Activated naive CD4-positive, alpha-beta T cell treated with anti-CD3 and anti-CD28 coated beads for 36 hours (primary cell): ENCODE data around the gene EDNRA. TPM values are rescaled to one million over a fixed set of nuclear protein-coding genes. Genes with fewer than 3 reads are reported as not detected.

ENCODE experiments used
- CTCF ChIA-PET: fragments of 350-600 bp; sonication (Branson Sonifier 250); formaldehyde crosslinking; loops from one replicate; lab custom pipeline; 2021; ENCODE audit warnings: antibody characterized with exemption; lab: Charles Lee
- DNase-seq: peaks from one replicate; pipeline ENCODE4 v3.0.0-alpha.2; 2020
- H3K27ac Mint-ChIP-seq: one replicate; pipeline ENCODE4 v1.8.0; 2021; ENCODE audit warnings: mild to moderate bottlenecking, mixed read lengths
- H3K27me3 Mint-ChIP-seq: one replicate; pipeline ENCODE4 v1.8.0; 2021; ENCODE audit warnings: low read depth, mixed read lengths
- H3K36me3 Mint-ChIP-seq: one replicate; pipeline ENCODE4 v1.8.0; 2021; ENCODE audit warnings: low read depth, mixed read lengths
- H3K4me1 Mint-ChIP-seq: one replicate; pipeline ENCODE4 v1.8.0; 2021; ENCODE audit warnings: low read depth, mixed read lengths
- H3K4me3 Mint-ChIP-seq: one replicate; pipeline ENCODE4 v1.8.0; 2021; ENCODE audit warnings: mild to moderate bottlenecking, moderate library complexity, mixed read lengths
- H3K9me3 Mint-ChIP-seq: one replicate; pipeline ENCODE4 v1.8.0; 2021; ENCODE audit warnings: mixed read lengths
- intact Hi-C: fragments of 100-400 bp; cut with micrococcal nuclease; formaldehyde crosslinking; loops from one replicate; pipeline ENCODE4 v1.15.1; 2023
- total RNA-seq, 2 experiments: library from RNA; stranded (reverse); gene quantifications; one replicate each; pipeline ENCODE4 v1.2.3, GENCODE V29; 2021

EDNRA gene
- total RNA-seq, 2 experiments from 2014 or later = not detected

GRCh38 chr4:147547314-147548056 lies 66.6 kb downstream of the EDNRA start:
- CTCF ChIA-PET = interaction anchor here (1.0 kb wide), 1 partner anchor 117 kb away, joined by 3 read pairs; no protein-coding TSS in a partner anchor
- no peak for DNase-seq
- intact Hi-C loops = no loop called here
- no peak overlapping the region for H3K4me3 Mint-ChIP-seq
- H3K9me3 Mint-ChIP-seq = peaks cover 10% of the 10 kb centered on the region
- peaks cover 1% of the 10 kb centered on the region for H3K4me1 Mint-ChIP-seq
- H3K27me3 Mint-ChIP-seq = peaks cover 3% of the 10 kb centered on the region
- H3K36me3 Mint-ChIP-seq = no peaks in the 10 kb centered on the region
- H3K27ac Mint-ChIP-seq = no peak overlapping the region

GRCh38 chr4:147548256-147548655 lies 67.4 kb downstream of the EDNRA start:
- Mint-ChIP-seq H3K9me3 (peaks cover 10% of the 10 kb centered on the region), H3K36me3 (no peaks in the 10 kb centered on the region), H3K27ac (no peak overlapping the region), H3K4me3 (no peak overlapping the region), H3K4me1 (peaks cover 1% of the 10 kb centered on the region), H3K27me3 (peaks cover 5% of the 10 kb centered on the region)
- DNase-seq = no peak
- intact Hi-C loops = no loop called here
- CTCF ChIA-PET = interaction anchor here (1.0 kb wide), 1 partner anchor 116 kb away, joined by 3 read pairs; no protein-coding TSS in a partner anchor

- intact Hi-C loops = no loop called here
- H3K36me3 Mint-ChIP-seq = no peaks in the 10 kb centered on the region
- H3K4me3 Mint-ChIP-seq = no peak overlapping the region
- H3K9me3 Mint-ChIP-seq = peaks cover 10% of the 10 kb centered on the region
- no peak for DNase-seq
- no peak overlapping the region for H3K27ac Mint-ChIP-seq
- H3K4me1 Mint-ChIP-seq = peaks cover 1% of the 10 kb centered on the region
- H3K27me3 Mint-ChIP-seq = peaks cover 13% of the 10 kb centered on the region
- CTCF ChIA-PET = interaction anchor here (1.6 kb wide), 1 partner anchor 38 kb away, joined by 4 read pairs; no protein-coding TSS in a partner anchor
These were observed 69.8 kb downstream of the EDNRA start for GRCh38 chr4:147550626-147551246.

DNA sequence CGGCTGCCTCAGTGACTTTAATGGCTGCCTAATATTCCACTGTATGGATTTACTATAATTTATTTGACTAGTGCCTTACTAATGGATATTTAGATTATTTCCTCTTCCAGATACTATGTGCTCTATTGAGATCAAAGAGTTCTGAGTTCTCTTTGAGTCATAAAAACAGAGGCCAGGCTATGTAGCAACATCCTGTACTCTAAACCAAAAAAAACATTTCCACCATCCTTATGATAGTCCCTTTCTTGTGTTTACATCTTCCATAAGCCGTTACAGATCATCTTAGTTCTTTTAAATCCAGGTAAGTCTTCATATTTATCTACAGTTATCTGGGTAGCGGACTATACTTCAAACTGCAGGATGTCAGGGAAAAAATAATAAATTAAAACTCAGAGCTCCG lies 79.7 kb downstream of the EDNRA start:
- Mint-ChIP-seq H3K36me3 (no peaks in the 10 kb centered on the region), H3K4me3 (no peak overlapping the region), H3K4me1 (no peaks in the 10 kb centered on the region), H3K9me3 (no peaks in the 10 kb centered on the region), H3K27ac (no peak overlapping the region), H3K27me3 (no peaks in the 10 kb centered on the region)
- intact Hi-C loops = no loop called here
- DNase-seq = no peak
- CTCF ChIA-PET = no interaction called here

DNA sequence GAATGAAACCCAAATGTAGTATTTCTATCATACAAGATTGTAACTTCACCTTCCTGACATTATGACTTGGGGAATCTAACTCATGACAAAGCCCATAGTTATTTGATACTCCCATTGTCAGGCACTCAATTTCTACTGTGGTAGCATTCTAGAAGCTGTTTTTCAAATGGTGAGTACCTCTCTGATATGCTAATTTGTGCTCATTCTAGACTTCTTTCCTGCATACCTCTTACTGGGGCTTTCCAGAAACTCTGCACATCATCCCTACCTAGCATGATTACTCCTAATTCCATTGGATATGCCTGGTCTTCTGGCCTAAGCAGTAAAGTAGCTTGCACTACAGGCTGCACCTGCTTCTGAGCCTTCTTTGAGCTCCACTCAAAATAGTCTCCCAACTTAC lies 85.9 kb downstream of the EDNRA start:
- CTCF ChIA-PET = no interaction called here
- intact Hi-C loops = no loop called here

GRCh38 chr4:147567276-147567675 lies 86.4 kb downstream of the EDNRA start:
- H3K36me3 Mint-ChIP-seq = no peaks in the 10 kb centered on the region
- no peaks in the 10 kb centered on the region for H3K4me1 Mint-ChIP-seq
- H3K4me3 Mint-ChIP-seq = no peak overlapping the region
- peaks cover 13% of the 10 kb centered on the region for H3K27me3 Mint-ChIP-seq
- CTCF ChIA-PET = no interaction called here
- H3K9me3 Mint-ChIP-seq = no peaks in the 10 kb centered on the region
- intact Hi-C loops = no loop called here
- no peak overlapping the region for H3K27ac Mint-ChIP-seq
- DNase-seq = no peak

More for the DNA sequence above, 85.9 kb downstream of the EDNRA start:
- Mint-ChIP-seq H3K36me3 (no peaks in the 10 kb centered on the region), H3K27ac (no peak overlapping the region), H3K4me1 (no peaks in the 10 kb centered on the region), H3K4me3 (no peak overlapping the region), H3K27me3 (peaks cover 13% of the 10 kb centered on the region), H3K9me3 (no peaks in the 10 kb centered on the region)
- DNase-seq = no peak

GRCh38 chr4:147570616-147571015 lies 89.7 kb downstream of the EDNRA start:
- Mint-ChIP-seq H3K4me3 (no peak overlapping the region), H3K4me1 (no peaks in the 10 kb centered on the region), H3K9me3 (no peaks in the 10 kb centered on the region), H3K27me3 (peaks cover 13% of the 10 kb centered on the region), H3K36me3 (no peaks in the 10 kb centered on the region), H3K27ac (no peak overlapping the region)
- CTCF ChIA-PET = interaction anchor here (0.6 kb wide), 1 partner anchor 34 kb away, joined by 3 read pairs; no protein-coding TSS in a partner anchor
- intact Hi-C loops = no loop called here
- no peak for DNase-seq

- intact Hi-C loops = no loop called here
These were observed 90.3 kb downstream of the EDNRA start for GRCh38 chr4:147571036-147571770.

GRCh38 chr4:147576084-147576483 lies 95.2 kb downstream of the EDNRA start:
- CTCF ChIA-PET = no interaction called here
- H3K4me3 Mint-ChIP-seq = no peak overlapping the region
- H3K4me1 Mint-ChIP-seq = no peaks in the 10 kb centered on the region
- DNase-seq = no peak
- peaks cover 5% of the 10 kb centered on the region for H3K27me3 Mint-ChIP-seq
- H3K36me3 Mint-ChIP-seq = no peaks in the 10 kb centered on the region
- H3K27ac Mint-ChIP-seq = no peak overlapping the region
- intact Hi-C loops = no loop called here
- H3K9me3 Mint-ChIP-seq = no peaks in the 10 kb centered on the region

More at GRCh38 chr4:147571036-147571770, 90.3 kb downstream of the EDNRA start:
- Mint-ChIP-seq H3K36me3 (no peaks in the 10 kb centered on the region), H3K27ac (no peak overlapping the region), H3K4me1 (no peaks in the 10 kb centered on the region), H3K9me3 (no peaks in the 10 kb centered on the region), H3K4me3 (no peak overlapping the region), H3K27me3 (peaks cover 13% of the 10 kb centered on the region)
- no peak for DNase-seq
- CTCF ChIA-PET = interaction anchor here (0.6 kb wide), 1 partner anchor 33 kb away, joined by 3 read pairs; no protein-coding TSS in a partner anchor

GRCh38 chr4:147578051-147578476 lies 97.2 kb downstream of the EDNRA start:
- Mint-ChIP-seq H3K27ac (no peak overlapping the region), H3K36me3 (no peaks in the 10 kb centered on the region), H3K4me3 (no peak overlapping the region), H3K9me3 (no peaks in the 10 kb centered on the region), H3K27me3 (peaks cover 5% of the 10 kb centered on the region), H3K4me1 (no peaks in the 10 kb centered on the region)
- CTCF ChIA-PET = interaction anchor here (1.5 kb wide), 1 partner anchor 59 kb away, joined by 5 read pairs; no protein-coding TSS in a partner anchor
- no peak for DNase-seq
- intact Hi-C loops = no loop called here

GRCh38 chr4:147578593-147578992 lies 97.7 kb downstream of the EDNRA start:
- H3K9me3 Mint-ChIP-seq = no peaks in the 10 kb centered on the region
- H3K27me3 Mint-ChIP-seq = peaks cover 5% of the 10 kb centered on the region
- H3K4me1 Mint-ChIP-seq = no peaks in the 10 kb centered on the region
- no peak overlapping the region for H3K27ac Mint-ChIP-seq
- intact Hi-C loops = no loop called here
- CTCF ChIA-PET = no interaction called here
- H3K4me3 Mint-ChIP-seq = no peak overlapping the region
- H3K36me3 Mint-ChIP-seq = no peaks in the 10 kb centered on the region
- no peak for DNase-seq

DNA sequence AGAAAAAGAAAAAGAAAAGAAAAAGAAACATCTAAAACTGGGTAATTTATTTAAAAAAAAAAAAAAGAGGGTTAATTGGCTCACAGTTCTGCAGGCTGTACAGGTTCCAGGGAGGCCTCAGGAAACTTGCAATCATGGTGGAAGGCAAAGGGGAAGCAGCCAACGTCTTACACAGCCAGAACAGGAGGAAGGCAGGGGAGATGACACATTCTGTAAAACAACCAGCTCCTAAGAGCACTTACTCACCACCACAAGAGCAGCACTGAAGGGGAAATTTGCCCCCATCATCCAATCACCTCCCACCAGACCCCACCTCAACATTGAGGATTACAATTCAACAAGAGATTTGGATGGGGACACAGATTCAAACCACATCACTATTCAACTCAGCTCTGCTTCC lies 99.5 kb downstream of the EDNRA start:
- Mint-ChIP-seq H3K4me3 (no peak overlapping the region), H3K27me3 (peaks cover 5% of the 10 kb centered on the region), H3K27ac (no peak overlapping the region), H3K4me1 (no peaks in the 10 kb centered on the region), H3K36me3 (no peaks in the 10 kb centered on the region), H3K9me3 (peaks cover 3% of the 10 kb centered on the region)
- no peak for DNase-seq
- intact Hi-C loops = loop anchor here (5.0 kb wide), 1 partner anchor 483 kb away; no protein-coding TSS in a partner anchor
- CTCF ChIA-PET = interaction anchor here (1.1 kb wide), 1 partner anchor 10 kb away, joined by 7 read pairs; no protein-coding TSS in a partner anchor
